H1 (cell line): ENCODE measurements around the gene ANGEL2. TPM values are rescaled to one million over a fixed set of nuclear protein-coding genes. Genes with fewer than 3 reads are reported as not detected.
A peak's percentile ranks its signal among the peaks of the same experiment; 100 is the strongest.

Experiments used
- CTCF ChIA-PET: fragments of 300-600 bp; sonication (Branson Sonifier 250); formaldehyde crosslinking; loops from one replicate; lab custom pipeline; 2021; ENCODE audit not compliant: partially characterized antibody; lab: Charles Lee
- POLR2A ChIA-PET: fragments of 300-600 bp; sonication (Branson Sonifier 250); formaldehyde crosslinking; loops from one replicate; lab custom pipeline; 2021; ENCODE audit warnings: inconsistent platforms; ENCODE audit not compliant: partially characterized antibody; lab: Charles Lee
- DNase-seq, 2 experiments: peaks; one replicate each; pipeline versions ENCODE4 v3.0.0 to v3.0.0-alpha.2; 2010 to 2022; ENCODE audit warnings: low spot score in 2 of 2, low read depth in 1 of 2, mixed read lengths in 1 of 2
- FAIRE-seq: peaks from 2 replicates; lab custom pipeline; 2011; peaks lifted over from hg19 to GRCh38; lab: Jason Lieb, UNC
- H2AFZ ChIP-seq: 2 replicates; pipeline ENCODE4 v1.8.1; 2012; ENCODE audit warnings: low read length, inconsistent platforms
- H2AK5ac ChIP-seq: 2 replicates; pipeline ENCODE4 v1.6.1; 2013; ENCODE audit warnings: low read depth, low read length
- H2BK120ac ChIP-seq: replicated peaks from 2 replicates; pipeline ENCODE3; 2013; ENCODE audit warnings: low read depth, low read length, inconsistent platforms
- H2BK12ac ChIP-seq: 2 replicates; pipeline ENCODE4 v1.6.1; 2013; ENCODE audit warnings: low read depth, low read length
- H2BK15ac ChIP-seq: 2 replicates; pipeline ENCODE4 v1.6.1; 2013; ENCODE audit warnings: low read length
- H2BK20ac ChIP-seq: 2 replicates; pipeline ENCODE4 v1.6.1; 2013; ENCODE audit warnings: low read length
- H2BK5ac ChIP-seq: 2 replicates; pipeline ENCODE4 v1.6.1; 2013; ENCODE audit warnings: low read depth, low read length
- H3K14ac ChIP-seq: 2 replicates; pipeline ENCODE4 v1.6.1; 2013; ENCODE audit warnings: inconsistent platforms; ENCODE audit not compliant: insufficient read length
- H3K18ac ChIP-seq: 2 replicates; pipeline ENCODE4 v1.6.1; 2013; ENCODE audit warnings: low read length; ENCODE audit errors: extremely low read depth
- H3K23ac ChIP-seq: 2 replicates; pipeline ENCODE4 v1.6.1; 2013; ENCODE audit warnings: inconsistent platforms; ENCODE audit not compliant: insufficient read length
- H3K23me2 ChIP-seq: 2 replicates; pipeline ENCODE4 v1.6.1; 2013; ENCODE audit warnings: low read depth, low read length
- H3K27ac ChIP-seq: 2 replicates; pipeline ENCODE4 v1.6.1; 2011; ENCODE audit warnings: low read depth, low read length, inconsistent platforms
- H3K27me3 ChIP-seq, 4 experiments: replicated peaks in 1 of 4; 1 replicate in 1 of 4; 2 replicates in 3 of 4; pipeline versions ENCODE4 v1.6.1 to v1.8.1; 2011 to 2013; ENCODE audit warnings: low read length in 3 of 4, mild to moderate bottlenecking in 3 of 4, inconsistent platforms in 2 of 4, mixed read lengths in 2 of 4, moderate library complexity in 1 of 4; ENCODE audit not compliant: control insufficient read depth in 3 of 4, insufficient read depth in 3 of 4; ENCODE audit errors: extremely low read depth in 1 of 4
- H3K36me3 ChIP-seq, 4 experiments: 2 replicates each; pipeline versions ENCODE4 v1.6.1 to v1.8.1; 2011 to 2013; ENCODE audit warnings: mild to moderate bottlenecking in 4 of 4, low read length in 3 of 4, moderate library complexity in 2 of 4, control low read depth in 1 of 4, inconsistent platforms in 1 of 4; ENCODE audit not compliant: insufficient read depth in 4 of 4, control insufficient read depth in 2 of 4
- H3K4ac ChIP-seq: replicated peaks from 2 replicates; pipeline ENCODE3; 2013; ENCODE audit warnings: low read length, low read depth, mixed read lengths, inconsistent platforms; ENCODE audit not compliant: insufficient read length
- H3K4me1 ChIP-seq, 4 experiments: replicated peaks in 1 of 4; 1 replicate in 1 of 4; 2 replicates in 3 of 4; pipeline versions ENCODE4 v1.6.1 to v1.8.1; 2011 to 2013; ENCODE audit warnings: low read length in 3 of 4, inconsistent platforms in 2 of 4, mixed read lengths in 1 of 4; ENCODE audit not compliant: insufficient read depth in 4 of 4, control insufficient read depth in 3 of 4
- H3K4me2 ChIP-seq, 2 experiments: 2 replicates each; pipeline versions ENCODE4 v1.6.1 to v1.8.1; 2011 to 2013; ENCODE audit warnings: low read depth in 2 of 2, low read length in 2 of 2, control low read depth in 1 of 2, inconsistent platforms in 1 of 2, mild to moderate bottlenecking in 1 of 2; ENCODE audit not compliant: insufficient read depth in 1 of 2
- H3K4me3 ChIP-seq, 4 experiments: fragments of 200-600, 300-600 bp in 1 of 4; sonication (generic), shearing (Covaris generic), sonication (Bioruptor Twin) in 1 of 4; 2 replicates each; pipeline versions ENCODE4 v1.5.1 to v1.8.1; 2011 to 2016; ENCODE audit warnings: low read length in 4 of 4, low read depth in 3 of 4, control low read depth in 2 of 4, inconsistent platforms in 2 of 4, mild to moderate bottlenecking in 2 of 4, mixed read lengths in 1 of 4, moderate library complexity in 1 of 4; ENCODE audit not compliant: insufficient read depth in 2 of 4; ENCODE audit errors: extremely low read depth in 1 of 4
- H3K56ac ChIP-seq: replicated peaks from 2 replicates; pipeline ENCODE3; 2013; ENCODE audit warnings: low read depth, mild to moderate bottlenecking, mixed read lengths, low read length, inconsistent platforms; ENCODE audit not compliant: insufficient read length
- H3K79me1 ChIP-seq: 2 replicates; pipeline ENCODE4 v1.6.1; 2013; ENCODE audit warnings: low read depth, low read length, control low read depth
- H3K79me2 ChIP-seq, 2 experiments: 2 replicates each; pipeline versions ENCODE4 v1.6.1 to v1.8.1; 2012 to 2013; ENCODE audit warnings: low read length in 2 of 2, mild to moderate bottlenecking in 2 of 2, inconsistent platforms in 1 of 2; ENCODE audit not compliant: insufficient read depth in 2 of 2, control insufficient read depth in 1 of 2
- H3K9ac ChIP-seq, 4 experiments: replicated peaks in 1 of 4; 1 replicate in 1 of 4; 2 replicates in 3 of 4; pipeline versions ENCODE4 v1.6.1 to v1.8.1; 2011 to 2013; ENCODE audit warnings: low read depth in 3 of 4, low read length in 3 of 4, control low read depth in 2 of 4, mild to moderate bottlenecking in 2 of 4, moderate library complexity in 2 of 4, inconsistent platforms in 1 of 4; ENCODE audit errors: extremely low read depth in 1 of 4
- H3K9me3 ChIP-seq, 2 experiments: 2 replicates each; pipeline versions ENCODE4 v1.6.1 to v1.8.1; 2012 to 2013; ENCODE audit warnings: mild to moderate bottlenecking in 2 of 2, moderate library complexity in 2 of 2, control low read depth in 1 of 2, inconsistent platforms in 1 of 2, low read depth in 1 of 2, low read length in 1 of 2, mixed read lengths in 1 of 2; ENCODE audit not compliant: insufficient read depth in 2 of 2
- H4K20me1 ChIP-seq, 2 experiments: replicated peaks in 1 of 2; 2 replicates each; pipeline versions ENCODE3 to v1.8.1; 2011 to 2013; ENCODE audit warnings: inconsistent platforms in 2 of 2, low read length in 2 of 2, mild to moderate bottlenecking in 1 of 2; ENCODE audit not compliant: insufficient read depth in 2 of 2, control insufficient read depth in 1 of 2
- H4K5ac ChIP-seq: 2 replicates; pipeline ENCODE4 v1.6.1; 2013; ENCODE audit warnings: low read length, low read depth, mixed read lengths, inconsistent platforms; ENCODE audit not compliant: insufficient read length
- H4K8ac ChIP-seq: 2 replicates; pipeline ENCODE4 v1.8.0; 2013; ENCODE audit warnings: mild to moderate bottlenecking, moderate library complexity, low read length, inconsistent platforms; ENCODE audit not compliant: insufficient read depth; ENCODE audit errors: extremely low read depth
- H4K91ac ChIP-seq: replicated peaks from 2 replicates; pipeline ENCODE3; 2013; ENCODE audit warnings: low read length, mixed read lengths, inconsistent platforms; ENCODE audit not compliant: insufficient read length
- BACH1 ChIP-seq: IDR thresholded peaks from 2 replicates; pipeline ENCODE4 v1.6.1; 2012; ENCODE audit warnings: low read length, improper control_type of control experiment
- POLR2A ChIP-seq, 2 experiments: IDR thresholded peaks; 1 replicate in 1 of 2; 2 replicates in 1 of 2; pipeline ENCODE4 v1.6.1; 2011; ENCODE audit warnings: low read depth in 2 of 2, low read length in 2 of 2, mild to moderate bottlenecking in 2 of 2; ENCODE audit errors: control extremely low read depth in 1 of 2
- WGBS, 2 experiments: shearing (Covaris generic) in 1 of 2; methylation state at CpG; one replicate each; pipeline versions ENCODE4 v1.1.6 to v1.1.7; 2013 to 2015; ENCODE audit warnings: low lambda C conversion rate in 2 of 2, mixed read lengths in 2 of 2, inconsistent platforms in 1 of 2, low coverage in 1 of 2, missing lambda C conversion rate in 1 of 2; ENCODE audit not compliant: insufficient replicate concordance in 2 of 2, insufficient coverage in 1 of 2, insufficient read length in 1 of 2; ENCODE audit errors: extremely low coverage in 1 of 2, missing lambda C conversion rate in 1 of 2; 5-methylcytosine and 5-hydroxymethylcytosine counted together
- polyA plus RNA-seq, 7 experiments: library from polyadenylated mRNA; depleted of rRNA in 3 of 7; stranded (reverse) in 5 of 7; unstranded in 2 of 7; fragments of >200 nt in 5 of 7; fragments of 200-250 nt in 2 of 7; gene quantifications; 1 replicate in 5 of 7; 2 replicates in 1 of 7; 4 replicates in 1 of 7; pipeline versions ENCODE4 v1.2.1 to v1.2.3, GENCODE V29; 2011 to 2013; ENCODE audit warnings: missing spikeins in 2 of 7, mixed read lengths in 2 of 7
- total RNA-seq: library from RNA; stranded (reverse); fragmentation: NEBNext Ultra II Directional; extraction: Animal tissue kit (Norgen Biotek cat#: 25700); gene quantifications from 2 replicates; pipeline ENCODE4 v1.2.1, GENCODE V29; 2021

Gene ANGEL2
- total and polyA plus RNA-seq, 2 of the 8 experiments (the other 6 are each of a cell fraction or from before 2014, with no cell fraction given), result 18.1 to 39.9 TPM

- no peak overlapping the region for H3K4ac ChIP-seq
- no peak overlapping the region for H3K9ac ChIP-seq
- no peak overlapping the region for H2BK15ac ChIP-seq
- no peak overlapping the region for H3K4me3 ChIP-seq
- no peak overlapping the region for H2AFZ ChIP-seq
- H3K27me3 ChIP-seq, result no peaks in the 10 kb centered on the region
- peak in 1 of 2 experiments; percentile 42 for DNase-seq
- H3K9me3 ChIP-seq, result no peaks in the 10 kb centered on the region
- H3K23me2 ChIP-seq, result no peaks in the 10 kb centered on the region
- H2BK5ac ChIP-seq, result no peak overlapping the region
- TF ChIP-seq BACH1, result no peak
- peak; percentile 43 to 68; a peak in 2 of 3 replicates for TF ChIP-seq POLR2A (IDR thresholded peaks at IDR 0.05; ENCODE audit: control extremely low read depth in 1 of 2, low read depth in 2 of 2, low read length in 2 of 2)
- H3K79me1 ChIP-seq, result no peaks in the 10 kb centered on the region; the same call in 1 of the 2 replicates
- no peak overlapping the region for H3K23ac ChIP-seq
- H3K4me1 ChIP-seq, result peaks cover 0 to 5% (median 0%) of the 10 kb centered on the region in 4 experiments; a peak in 5 of 7 replicates
- H2BK120ac ChIP-seq, result no peak overlapping the region
- peaks cover 0 to 5% of the 10 kb centered on the region in 2 experiments for H4K20me1 ChIP-seq
- H3K36me3 ChIP-seq, result peaks cover 17 to 83% (median 47%) of the 10 kb centered on the region in 4 experiments
- no peak for FAIRE-seq
- no peak overlapping the region for H3K56ac ChIP-seq
- 84% methylated on average over 2 of the region's 2 CpGs; no CpG with 5 or more reads in 1 of the 2 experiments for WGBS, 2 experiments
- H2BK12ac ChIP-seq, result no peak overlapping the region
- no peaks in the 10 kb centered on the region for H3K79me2 ChIP-seq
- no peak overlapping the region for H3K27ac ChIP-seq
- H3K14ac ChIP-seq, result no peak overlapping the region
- H4K5ac ChIP-seq, result no peak overlapping the region
- H2AK5ac ChIP-seq, result no peak overlapping the region
- no peak overlapping the region for H4K8ac ChIP-seq
- POLR2A ChIA-PET, result interaction anchor here (0.7 to 5.2 kb wide), 18 partner anchors 8 to 423 kb away, joined by 3 to 57 read pairs (median 4); partner anchors contain the start of gene VASH2
- no peak overlapping the region for H3K18ac ChIP-seq
- CTCF ChIA-PET, result interaction anchor here (0.6 to 4.1 kb wide), 9 partner anchors 10 to 1468 kb away, joined by 3 to 40 read pairs (median 4); no protein-coding TSS in a partner anchor
- no peak overlapping the region for H3K4me2 ChIP-seq
- no peak overlapping the region for H2BK20ac ChIP-seq
- no peak overlapping the region for H4K91ac ChIP-seq
Observed at GRCh38 chr1:212986551-212986950, 29.1 kb downstream of the ANGEL2 start.
